22Rv1 (cell line): ENCODE measurements around the gene RNF223.

ENCODE experiments used
- CTCF ChIP-seq: fragments of 450-650 bp; IDR thresholded peaks from 2 replicates; pipeline ENCODE4 v1.5.1; 2017; ENCODE audit warnings: mild to moderate bottlenecking
- ZFX ChIP-seq: fragments of 450-650 bp; IDR thresholded peaks from 2 replicates; pipeline ENCODE4 v1.6.1; 2017; ENCODE audit warnings: antibody characterized with exemption, borderline replicate concordance

GRCh38 chr1:1043921-1044320 is 30.2 kb downstream of the RNF223 start:
- no peak for TF ChIP-seq CTCF
- no peak for TF ChIP-seq ZFX
